NK-92 (cell line): ENCODE data around the gene LPAR3.
"Not testable (repeated sequence)": the region's sequence is repeated elsewhere in the genome, so short reads cannot be mapped to it uniquely, and the experiment has no call there.

Source experiments
- DNase-seq: peaks from one replicate; lab custom pipeline; 2025; ENCODE audit not compliant: unreplicated experiment; lab: John Stamatoyannopoulos, UW

The LPAR3 gene

GRCh38 chr1:84907095-84907827, 14.3 kb upstream of the LPAR3 start:
- no peak for DNase-seq

- not testable (repeated sequence) for DNase-seq
These were observed 9.7 kb upstream of the LPAR3 start for GRCh38 chr1:84902727-84903126.

GRCh38 chr1:84899969-84900368, 7.0 kb upstream of the LPAR3 start:
- no peak for DNase-seq

GRCh38 chr1:84896279-84896678, 3.3 kb upstream of the LPAR3 start:
- DNase-seq = no peak

- DNase-seq = no peak
These were observed 2.4 kb downstream of the LPAR3 start for GRCh38 chr1:84890566-84890965.

- no peak for DNase-seq
These were observed 3.6 kb downstream of the LPAR3 start for GRCh38 chr1:84889437-84889836.

GRCh38 chr1:84888753-84889152, 4.3 kb downstream of the LPAR3 start:
- no peak for DNase-seq

GRCh38 chr1:84887261-84887934, 5.6 kb downstream of the LPAR3 start:
- DNase-seq = no peak

- DNase-seq = no peak
These were observed 7.5 kb downstream of the LPAR3 start for GRCh38 chr1:84885469-84885868.

GRCh38 chr1:84884671-84885389, 8.2 kb downstream of the LPAR3 start:
- no peak for DNase-seq

- no peak for DNase-seq
These were observed 9.7 kb downstream of the LPAR3 start for GRCh38 chr1:84883286-84883685.

GRCh38 chr1:84877592-84877991, 15.4 kb downstream of the LPAR3 start:
- DNase-seq = no peak

- DNase-seq = peak; percentile 22
These were observed 16.7 kb downstream of the LPAR3 start for GRCh38 chr1:84876353-84876752.

- DNase-seq = no peak
These were observed 19.6 kb downstream of the LPAR3 start for GRCh38 chr1:84873366-84873765.

- DNase-seq = no peak
These were observed 20.2 kb downstream of the LPAR3 start for GRCh38 chr1:84872696-84873355.

- no peak for DNase-seq
These were observed 21.8 kb downstream of the LPAR3 start for GRCh38 chr1:84871181-84871580.

- no peak for DNase-seq
These were observed 22.4 kb downstream of the LPAR3 start for GRCh38 chr1:84870591-84870990.

GRCh38 chr1:84869720-84870119, 23.3 kb downstream of the LPAR3 start:
- no peak for DNase-seq

GRCh38 chr1:84862810-84863251, 30.2 kb downstream of the LPAR3 start:
- no peak for DNase-seq

GRCh38 chr1:84861988-84862644, 30.9 kb downstream of the LPAR3 start:
- no peak for DNase-seq

- no peak for DNase-seq
These were observed 31.5 kb downstream of the LPAR3 start for GRCh38 chr1:84861516-84861915.
